Measurements from ENCODE around the gene KLHDC7B. TPM values are rescaled to one million over a fixed set of nuclear protein-coding genes. Genes with fewer than 3 reads are reported as not detected.

Gene KLHDC7B
- total and polyA plus RNA-seq, 10 of the 15 experiments (the other 5 are each of a cell fraction or from before 2014, with no cell fraction given) = 0.05 to 2.2 (median 0.93) TPM; not detected in 2

- peak; percentile 35 for TF ChIP-seq MYC (IDR thresholded peaks at IDR 0.05; ENCODE audit: insufficient read depth, insufficient read length, insufficient replicate concordance, low read length, severe bottlenecking)
- no peak for TF ChIP-seq CBX3 (IDR thresholded peaks at IDR 0.05; ENCODE audit: borderline replicate concordance, low read depth)
- TF ChIP-seq SUZ12 (IDR thresholded peaks at IDR 0.05; ENCODE audit: unreplicated experiment) = no peak
- no peak for TF ChIP-seq KAT2A (conservative IDR thresholded peaks at IDR 0.05; ENCODE audit: control insufficient read depth, low read depth, low read length)
- TF ChIP-seq NFYA (IDR thresholded peaks at IDR 0.05; ENCODE audit: borderline replicate concordance, low read depth, low read length) = no peak
- no peak for TF ChIP-seq ZSCAN29 (IDR thresholded peaks at IDR 0.05)
- no peak for TF ChIP-seq FOXK2 (IDR thresholded peaks at IDR 0.05)
- TF ChIP-seq CEBPB (IDR thresholded peaks at IDR 0.05; ENCODE audit: borderline replicate concordance in 1 of 2, low read depth in 2 of 2, low read length in 2 of 2) = no peak
- no peak for TF ChIP-seq IKZF2 (IDR thresholded peaks at IDR 0.05)
- no peak; the same call in 1 of the 2 replicates for TF ChIP-seq YY1 (IDR thresholded peaks at IDR 0.05; ENCODE audit: low read depth, low read length)
- TF ChIP-seq HCFC1 (IDR thresholded peaks at IDR 0.05; ENCODE audit: low read length) = no peak
- peak; percentile 28; the same call in 1 of the 3 replicates for TF ChIP-seq POU2F2 (IDR thresholded peaks at IDR 0.05; ENCODE audit: borderline replicate concordance, low read depth, low read length)
- no peak for TF ChIP-seq CUX1 (IDR thresholded peaks at IDR 0.05; ENCODE audit: insufficient replicate concordance, low read depth, low read length)
- TF ChIP-seq PAX8 (IDR thresholded peaks at IDR 0.05) = no peak
- TF ChIP-seq EP300 (IDR thresholded peaks at IDR 0.05; ENCODE audit: borderline replicate concordance in 1 of 2, control insufficient read depth in 1 of 2, low read depth in 2 of 2, low read length in 2 of 2) = no peak; a peak in 1 of 4 replicates
- TF ChIP-seq ZBTB11 (CRISPR knock-in tag; IDR thresholded peaks at IDR 0.05) = no peak
- TF ChIP-seq CEBPZ (IDR thresholded peaks at IDR 0.05; ENCODE audit: low read depth, low read length) = no peak
These were observed 19.4 kb upstream of the KLHDC7B start (continued) for GRCh38 chr22:50526108-50526833.

Data from GM12878 (cell line).